Adrenal gland (tissue), 12 donors: ENCODE data around the gene MCM5. TPM values are rescaled to one million over a fixed set of nuclear protein-coding genes. Genes with fewer than 3 reads are reported as not detected.
"Not testable (repeated sequence)": the region's sequence is repeated elsewhere in the genome, so short reads cannot be mapped to it uniquely, and the experiment has no call there.

Source experiments
- DNase-seq, 7 donors: peaks; one replicate each; pipeline ENCODE4 v3.0.0-alpha.2; 2019 to 2020
- H3K27ac ChIP-seq, 5 donors: fragments of 200-600 bp; sonication (generic) in 4 of 5; 1 replicate in 3 of 5; 2 replicates in 2 of 5; pipeline versions ENCODE4 v1.5.1 to v1.8.0; 2016 to 2020; ENCODE audit warnings: mild to moderate bottlenecking in 1 of 5
- H3K27me3 ChIP-seq: fragments of 200-600 bp; 2 replicates; pipeline ENCODE4 v1.8.0; 2021
- H3K36me3 ChIP-seq, 2 donors: fragments of 200-600 bp; replicated peaks in 1 of 2; 1 replicate in 1 of 2; 2 replicates in 1 of 2; pipeline versions ENCODE4 v1.5.1 to v1.8.0; 2018 to 2022
- H3K4me1 ChIP-seq, 2 donors: fragments of 200-600 bp; replicated peaks in 1 of 2; 1 replicate in 1 of 2; 2 replicates in 1 of 2; pipeline versions ENCODE4 v1.5.1 to v1.8.0; 2018 to 2021
- H3K4me3 ChIP-seq, 4 donors: fragments of 200-600 bp; sonication (generic) in 3 of 4; one replicate each; pipeline ENCODE4 v1.5.1; 2016 to 2018
- H3K9me3 ChIP-seq, 3 donors: fragments of 200-600 bp; sonication (generic) in 1 of 3; replicated peaks in 1 of 3; 1 replicate in 2 of 3; 2 replicates in 1 of 3; pipeline versions ENCODE4 v1.5.1 to v1.8.0; 2016 to 2021
- CTCF ChIP-seq, 6 experiments: fragments of 450-650 bp in 4 of 6; fragments of 200-600 bp in 2 of 6; sonication (generic) in 1 of 6; IDR thresholded peaks; 1 replicate in 5 of 6; 2 replicates in 1 of 6; pipeline versions ENCODE4 v1.5.1 to v1.8.0; 2016 to 2021; ENCODE audit warnings: antibody characterized with exemption in 6 of 6, mild to moderate bottlenecking in 2 of 6, moderate library complexity in 1 of 6
- POLR2A ChIP-seq, 2 donors: fragments of 450-650 bp; IDR thresholded peaks; one replicate each; pipeline ENCODE4 v1.6.1; 2017; ENCODE audit warnings: antibody characterized with exemption in 2 of 2, mild to moderate bottlenecking in 2 of 2, moderate library complexity in 1 of 2
- WGBS, 4 donors: extraction: QIAGEN DNeasy Blood & Tissue Kit in 2 of 4; methylation state at CpG; one replicate each; pipeline versions ENCODE4 v1.1.5 to v1.1.7; 2013 to 2017; 5-methylcytosine and 5-hydroxymethylcytosine counted together
- intact Hi-C, 2 donors: fragments of 100-400 bp; cut with DNase I; formaldehyde crosslinking; loops; one replicate each; pipeline versions ENCODE4 v1.14.1 to v1.15.0; 2022 to 2023
- polyA plus RNA-seq, 3 donors: library from polyadenylated mRNA; stranded (reverse); fragments of 200-250 nt in 2 of 3; fragments of 350-450 nt in 1 of 3; fragmentation: Illumina TruSeq in 1 of 3; extraction: RNeasy Lipid Tissue Mini Kit (QIAGEN cat#74804) in 1 of 3; gene quantifications; one replicate each; pipeline ENCODE4 v1.2.3, GENCODE V29; 2013 to 2014
- total RNA-seq, 9 donors: library from RNA; depleted of rRNA in 4 of 9; stranded (reverse); fragments of >200 nt in 4 of 9; fragments of 120-200 nt in 1 of 9; fragmentation: NEBNext Ultra II Directional in 1 of 9; extraction: Animal tissue kit (Norgen Biotek cat#: 25700) in 1 of 9; gene quantifications; one replicate each; pipeline versions ENCODE4 v1.1.0 to v1.2.4, GENCODE V29; 2013 to 2023
- donor health status: healthy with polysubstance abuse.
- donor health status: Bipolar disorder and iron deficiency.
- donor health status: DM: yes; HTN: yes; CAD: no.
- donor health status: DM: no; HTN: no; CAD: no.
- donor health status: DM: no; HTN: no; CAD: no.
- donor health status: DM: yes; HTN: yes; CAD: no.

MCM5 gene
- total and polyA plus RNA-seq, 12 donors, result 3.9 to 20.7 (median 14.6) TPM

- intact Hi-C loops, result no loop called here
Observed at GRCh38 chr22:35359380-35360065, 40.4 kb upstream of the MCM5 start.

GRCh38 chr22:35361001-35361558, 38.9 kb upstream of the MCM5 start:
- H3K4me3 ChIP-seq, result no peak overlapping the region
- H3K4me1 ChIP-seq, result no peaks in the 10 kb centered on the region
- no peaks in the 10 kb centered on the region for H3K36me3 ChIP-seq
- no peak for DNase-seq
- no peaks in the 10 kb centered on the region for H3K9me3 ChIP-seq
- intact Hi-C loops, result no loop called here
- no peak for TF ChIP-seq POLR2A (IDR thresholded peaks at IDR 0.05)
- no peak for TF ChIP-seq CTCF (IDR thresholded peaks at IDR 0.05)
- H3K27ac ChIP-seq, result no peak overlapping the region
- H3K27me3 ChIP-seq, result no peaks in the 10 kb centered on the region
- WGBS, 4 donors, result 46 to 82% (median 63%) methylated on average over 4 to 6 of the region's 6 CpGs

More at GRCh38 chr22:35359380-35360065, 40.4 kb upstream of the MCM5 start:
- 88 to 93% (median 92%) methylated on average over 9 of the region's 9 CpGs for WGBS, 4 donors
- Histone ChIP-seq H3K4me1 (no peaks in the 10 kb centered on the region), H3K9me3 (no peaks in the 10 kb centered on the region), H3K4me3 (no peak overlapping the region), H3K36me3 (no peaks in the 10 kb centered on the region), H3K27ac (no peak overlapping the region), H3K27me3 (no peaks in the 10 kb centered on the region)
- TF ChIP-seq POLR2A (IDR thresholded peaks at IDR 0.05) (no peak), CTCF (IDR thresholded peaks at IDR 0.05) (no peak)
- DNase-seq, result no peak

- Histone ChIP-seq H3K4me3 (no peak overlapping the region), H3K4me1 (no peaks in the 10 kb centered on the region), H3K27me3 (no peaks in the 10 kb centered on the region), H3K27ac (peak overlapping the region in 1 of 5 donors; percentile 10), H3K36me3 (no peaks in the 10 kb centered on the region), H3K9me3 (no peaks in the 10 kb centered on the region)
- no peak for DNase-seq
- 83 to 88% (median 86%) methylated on average over 11 of the region's 11 CpGs for WGBS, 4 donors
- no peak for TF ChIP-seq POLR2A (IDR thresholded peaks at IDR 0.05)
- TF ChIP-seq CTCF (IDR thresholded peaks at IDR 0.05), result no peak
- intact Hi-C loops, result no loop called here
Observed at GRCh38 chr22:35363566-35364086, 36.3 kb upstream of the MCM5 start.

- intact Hi-C loops, H3K4me3 ChIP-seq, H3K9me3 ChIP-seq, H3K36me3 ChIP-seq, H3K27me3 ChIP-seq, H3K4me1 ChIP-seq, DNase-seq: not testable (repeated sequence)
- H3K27ac ChIP-seq, result peak overlapping the region in 1 of 5 donors; percentile 58
- WGBS, 4 donors, result 64 to 75% (median 70%) methylated on average over 7 of the region's 7 CpGs
Observed at GRCh38 chr22:35364230-35364629, 35.7 kb upstream of the MCM5 start.
